Muscle layer of duodenum (tissue), 2 donors: ENCODE measurements around the gene INPP5A.
"Not testable (repeated sequence)": the region's sequence is repeated elsewhere in the genome, so short reads cannot be mapped to it uniquely, and the experiment has no call there.

Source experiments
- H3K27ac ChIP-seq: one replicate; pipeline ENCODE4 v1.7.0; 2013; ENCODE audit warnings: mild to moderate bottlenecking, low read length
- H3K27me3 ChIP-seq: one replicate; pipeline ENCODE4 v1.7.0; 2013; ENCODE audit warnings: low read depth, mild to moderate bottlenecking, control low read depth, low read length
- H3K36me3 ChIP-seq, 2 donors: one replicate each; pipeline ENCODE4 v1.7.0; 2013; ENCODE audit warnings: low read length in 2 of 2, control low read depth in 1 of 2, mild to moderate bottlenecking in 1 of 2; ENCODE audit not compliant: insufficient read depth in 2 of 2, control insufficient read depth in 1 of 2
- H3K4me1 ChIP-seq, 2 donors: one replicate each; pipeline ENCODE4 v1.7.0; 2013; ENCODE audit warnings: low read length in 2 of 2, mild to moderate bottlenecking in 2 of 2, control low read depth in 1 of 2, moderate library complexity in 1 of 2; ENCODE audit not compliant: insufficient read depth in 2 of 2, control insufficient read depth in 1 of 2
- H3K4me3 ChIP-seq, 2 donors: one replicate each; pipeline ENCODE4 v1.7.0; 2013; ENCODE audit warnings: low read length in 2 of 2, low read depth in 1 of 2, mild to moderate bottlenecking in 1 of 2
- H3K9me3 ChIP-seq, 2 donors: one replicate each; pipeline ENCODE4 v1.7.0; 2013; ENCODE audit warnings: low read length in 2 of 2, control low read depth in 1 of 2, mild to moderate bottlenecking in 1 of 2; ENCODE audit not compliant: control insufficient read depth in 1 of 2
- donor health status: healthy.

Gene INPP5A

DNA sequence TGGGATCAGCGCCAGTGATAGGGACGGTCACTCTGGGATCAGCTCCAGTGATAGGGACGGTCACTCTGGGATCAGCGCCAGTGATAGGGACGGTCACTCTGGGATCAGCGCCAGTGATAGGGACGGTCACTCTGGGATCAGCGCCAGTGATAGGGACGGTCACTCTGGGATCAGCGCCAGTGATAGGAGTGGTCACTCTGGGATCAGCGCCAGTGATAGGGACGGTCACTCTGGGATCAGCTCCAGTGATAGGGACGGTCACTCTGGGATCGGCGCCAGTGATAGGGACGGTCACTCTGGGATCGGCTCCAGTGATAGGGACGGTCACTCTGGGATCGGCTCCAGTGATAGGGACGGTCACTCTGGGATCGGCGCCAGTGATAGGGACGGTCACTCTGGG, 32.0 kb upstream of the INPP5A start:
- H3K4me1 ChIP-seq = peaks cover 0 to 13% of the 10 kb centered on the region in 2 donors
- H3K27ac ChIP-seq, H3K36me3 ChIP-seq, H3K9me3 ChIP-seq, H3K27me3 ChIP-seq, H3K4me3 ChIP-seq: not testable (repeated sequence)

DNA sequence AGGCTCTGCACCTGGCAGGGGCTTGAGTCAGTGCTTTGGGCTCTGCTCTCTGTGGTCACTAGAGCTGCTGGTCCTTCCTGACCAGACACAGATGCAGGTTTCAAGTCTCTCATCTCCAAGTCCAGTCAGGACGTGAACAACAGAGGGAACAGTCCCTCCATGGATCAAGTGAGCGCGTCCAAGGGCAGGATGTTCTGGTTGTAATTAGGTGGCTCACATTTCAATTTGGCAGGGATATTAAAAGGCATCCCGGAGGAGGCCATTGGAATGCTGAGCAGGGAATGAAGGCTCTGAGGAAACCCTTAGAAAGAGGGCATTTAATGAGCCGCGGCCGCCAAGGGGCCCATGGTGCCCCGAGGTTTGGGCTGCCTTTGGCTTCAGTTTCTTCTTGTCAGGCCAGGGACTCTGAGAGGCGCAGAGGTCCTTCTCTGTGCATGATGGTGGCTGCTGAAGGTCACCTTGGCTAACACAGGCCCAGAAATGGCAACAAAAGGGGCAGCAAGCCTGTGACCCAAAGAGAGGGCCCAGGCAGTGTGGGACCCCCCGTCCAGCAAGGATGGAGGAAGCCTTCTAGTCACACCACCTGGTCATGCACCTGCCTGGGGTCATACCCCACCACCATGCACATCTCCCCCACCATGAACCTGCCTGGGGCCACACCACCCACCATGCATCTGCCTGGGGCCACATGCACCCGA, 30.7 kb upstream of the INPP5A start:
- no peaks in the 10 kb centered on the region for H3K36me3 ChIP-seq
- no peaks in the 10 kb centered on the region for H3K9me3 ChIP-seq
- H3K4me1 ChIP-seq = peaks cover 0 to 13% of the 10 kb centered on the region in 2 donors
- no peak overlapping the region for H3K27ac ChIP-seq
- H3K4me3 ChIP-seq = no peak overlapping the region
- H3K27me3 ChIP-seq = no peaks in the 10 kb centered on the region

DNA sequence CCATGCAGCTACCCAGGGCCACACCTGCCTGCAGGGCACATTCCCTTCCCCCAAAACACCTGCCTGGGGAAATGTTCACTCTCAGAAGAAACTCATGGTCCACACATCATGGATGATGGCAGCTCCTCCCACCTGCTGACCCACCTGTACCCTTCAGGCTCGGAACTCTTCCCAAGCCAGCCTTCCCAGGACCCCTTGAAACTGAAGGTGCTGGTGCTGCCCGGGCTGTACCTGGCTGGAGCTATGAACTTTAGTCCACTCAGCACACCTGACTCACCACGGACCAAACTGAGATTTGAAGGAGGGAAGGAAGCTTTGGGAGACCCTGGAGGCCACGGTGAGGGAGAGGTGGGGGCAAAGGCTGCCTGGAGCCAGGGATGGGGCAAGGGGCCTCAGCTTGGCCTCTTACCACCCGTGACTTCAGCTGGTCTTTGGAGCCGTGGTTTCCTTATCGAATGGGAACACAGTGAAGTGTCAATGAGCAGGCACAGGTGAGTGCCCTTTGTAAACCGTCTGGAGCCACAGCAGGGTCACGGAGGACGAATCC, 30.1 kb upstream of the INPP5A start:
- Histone ChIP-seq H3K36me3 (no peaks in the 10 kb centered on the region), H3K27ac (no peak overlapping the region), H3K27me3 (no peaks in the 10 kb centered on the region), H3K4me1 (peaks cover 0 to 13% of the 10 kb centered on the region in 2 donors), H3K9me3 (no peaks in the 10 kb centered on the region), H3K4me3 (no peak overlapping the region)

DNA sequence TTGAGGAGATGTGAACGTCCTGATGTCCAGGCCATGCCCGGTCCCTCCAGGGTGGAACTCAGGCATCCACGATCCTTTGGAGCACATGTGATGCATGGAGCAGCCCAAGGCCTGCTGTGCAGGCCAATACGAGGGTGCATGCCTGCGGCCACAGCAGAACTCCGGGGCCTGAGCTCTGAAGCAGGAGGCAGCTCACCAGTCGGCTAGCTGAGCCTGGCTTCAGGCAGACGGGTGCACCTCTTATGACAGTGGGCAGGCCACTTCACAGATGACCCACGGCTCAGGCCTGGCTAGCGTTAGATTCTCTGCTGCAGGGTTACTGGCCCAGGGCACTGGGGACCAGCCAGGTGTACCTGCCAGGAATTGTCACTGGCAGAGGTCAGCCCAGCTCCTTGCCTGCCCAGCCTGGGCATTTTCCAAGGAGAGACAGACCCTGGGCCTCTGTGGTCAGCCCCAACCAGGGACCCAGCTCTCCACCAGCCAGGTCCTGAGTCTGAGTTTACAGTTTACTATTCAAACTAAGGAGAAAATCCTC, 29.6 kb upstream of the INPP5A start:
- no peaks in the 10 kb centered on the region for H3K9me3 ChIP-seq
- H3K4me3 ChIP-seq = no peak overlapping the region
- no peaks in the 10 kb centered on the region for H3K27me3 ChIP-seq
- no peaks in the 10 kb centered on the region for H3K36me3 ChIP-seq
- peaks cover 0 to 13% of the 10 kb centered on the region in 2 donors for H3K4me1 ChIP-seq
- no peak overlapping the region for H3K27ac ChIP-seq

DNA sequence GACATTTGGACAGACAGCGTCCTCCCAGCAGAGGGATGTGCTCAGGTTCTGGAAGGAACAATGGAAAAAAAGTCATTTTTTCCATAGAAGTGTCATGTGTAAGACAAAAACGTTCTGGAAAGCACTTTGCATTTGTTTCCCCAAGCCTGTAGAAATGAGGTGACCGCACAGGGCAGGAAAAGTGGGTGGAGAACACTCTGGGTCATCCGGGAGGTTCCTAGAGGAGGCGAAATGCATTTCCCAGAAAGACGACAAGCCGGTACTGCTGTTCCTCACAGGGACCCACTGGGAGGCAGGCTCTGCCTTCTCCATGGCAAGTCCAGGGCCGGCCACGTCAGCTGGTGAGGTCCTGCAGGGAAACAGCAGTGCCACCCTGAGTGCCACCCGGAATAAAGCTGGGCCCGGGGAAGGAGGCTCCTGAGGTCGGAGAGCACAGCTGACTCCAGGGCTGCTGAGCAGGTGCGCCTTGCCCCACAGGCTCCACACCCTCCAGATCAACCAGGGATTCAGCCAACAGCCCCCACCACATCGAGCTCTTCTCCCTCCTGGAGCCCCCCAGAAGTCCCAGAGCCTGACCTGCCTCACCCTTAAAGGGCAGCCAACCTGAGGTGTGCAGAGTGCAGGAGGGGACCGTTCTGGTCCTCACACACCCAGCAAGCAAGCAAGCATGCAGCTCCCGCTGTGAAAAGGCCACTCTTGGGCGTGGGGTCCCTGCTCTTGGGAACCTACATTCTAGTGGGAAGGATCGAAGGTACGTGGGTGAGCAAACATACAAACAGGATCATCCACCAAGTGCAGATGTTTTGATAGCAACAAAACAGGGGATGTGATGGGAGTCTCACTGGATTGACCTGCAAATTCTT, 28.8 kb upstream of the INPP5A start:
- Histone ChIP-seq H3K27me3 (no peaks in the 10 kb centered on the region), H3K4me3 (no peak overlapping the region), H3K27ac (no peak overlapping the region), H3K36me3 (no peaks in the 10 kb centered on the region), H3K4me1 (peaks cover 0 to 13% of the 10 kb centered on the region in 2 donors), H3K9me3 (no peaks in the 10 kb centered on the region)

DNA sequence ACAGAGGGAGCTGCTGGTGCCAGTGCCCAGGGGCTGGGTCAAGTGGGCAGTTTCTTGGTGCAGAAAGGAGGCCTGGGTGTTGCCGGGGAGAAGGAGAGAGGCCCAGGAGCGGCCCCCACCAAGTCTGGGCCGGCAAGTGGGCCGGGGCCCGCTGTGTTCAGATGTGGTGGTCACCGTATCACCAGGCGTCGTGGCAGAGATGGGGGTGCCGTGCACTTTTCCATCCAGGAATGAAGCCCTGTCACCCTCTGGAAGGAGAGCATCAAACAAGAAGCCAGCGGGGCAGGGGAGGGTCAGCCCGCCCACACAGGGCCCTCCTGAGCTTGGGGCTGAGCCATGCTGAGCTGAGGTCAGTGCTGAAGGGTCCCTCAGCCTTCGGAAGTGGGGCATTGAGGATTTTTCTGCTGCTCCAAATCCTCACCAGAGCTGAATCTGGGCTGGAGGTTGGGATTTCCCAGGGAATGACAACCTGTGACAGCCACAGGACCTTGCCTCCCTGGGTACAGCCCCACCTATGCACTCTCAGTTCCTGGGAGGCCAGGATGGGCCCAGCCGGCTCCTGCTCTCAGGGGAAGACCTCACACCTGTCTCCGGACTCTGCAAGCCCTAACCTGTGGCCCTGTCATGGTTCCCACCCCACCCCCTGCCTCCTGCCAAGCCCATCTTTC, 27.9 kb upstream of the INPP5A start:
- no peak overlapping the region for H3K4me3 ChIP-seq
- no peaks in the 10 kb centered on the region for H3K36me3 ChIP-seq
- no peaks in the 10 kb centered on the region for H3K9me3 ChIP-seq
- no peak overlapping the region for H3K27ac ChIP-seq
- H3K4me1 ChIP-seq = peaks cover 0 to 13% of the 10 kb centered on the region in 2 donors
- H3K27me3 ChIP-seq = no peaks in the 10 kb centered on the region

DNA sequence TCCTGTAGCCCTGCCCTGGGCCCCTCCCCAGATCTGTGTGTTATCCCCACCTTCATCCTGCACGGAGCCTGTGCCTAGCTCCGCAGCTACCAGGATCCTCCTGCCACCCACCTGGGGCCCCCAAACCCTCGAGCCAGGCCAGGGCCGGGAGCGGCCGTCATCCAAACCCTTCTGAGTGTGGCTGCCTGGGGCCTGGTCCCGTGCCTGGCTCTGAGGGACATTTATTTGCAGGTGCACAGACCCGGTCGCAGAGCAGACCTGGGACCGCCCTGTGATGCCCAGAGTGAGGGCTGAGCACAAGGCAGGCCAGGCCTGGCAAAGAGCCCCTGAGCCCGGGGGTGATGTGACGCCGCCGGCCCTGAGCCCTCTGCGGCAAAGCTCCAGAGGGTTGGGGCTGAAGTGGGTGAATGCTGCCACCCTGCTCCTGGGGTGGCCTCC, 27.4 kb upstream of the INPP5A start:
- H3K9me3 ChIP-seq = no peaks in the 10 kb centered on the region
- H3K27ac ChIP-seq = no peak overlapping the region
- no peak overlapping the region for H3K4me3 ChIP-seq
- H3K27me3 ChIP-seq = no peaks in the 10 kb centered on the region
- H3K36me3 ChIP-seq = no peaks in the 10 kb centered on the region
- peaks cover 0 to 17% of the 10 kb centered on the region in 2 donors for H3K4me1 ChIP-seq

DNA sequence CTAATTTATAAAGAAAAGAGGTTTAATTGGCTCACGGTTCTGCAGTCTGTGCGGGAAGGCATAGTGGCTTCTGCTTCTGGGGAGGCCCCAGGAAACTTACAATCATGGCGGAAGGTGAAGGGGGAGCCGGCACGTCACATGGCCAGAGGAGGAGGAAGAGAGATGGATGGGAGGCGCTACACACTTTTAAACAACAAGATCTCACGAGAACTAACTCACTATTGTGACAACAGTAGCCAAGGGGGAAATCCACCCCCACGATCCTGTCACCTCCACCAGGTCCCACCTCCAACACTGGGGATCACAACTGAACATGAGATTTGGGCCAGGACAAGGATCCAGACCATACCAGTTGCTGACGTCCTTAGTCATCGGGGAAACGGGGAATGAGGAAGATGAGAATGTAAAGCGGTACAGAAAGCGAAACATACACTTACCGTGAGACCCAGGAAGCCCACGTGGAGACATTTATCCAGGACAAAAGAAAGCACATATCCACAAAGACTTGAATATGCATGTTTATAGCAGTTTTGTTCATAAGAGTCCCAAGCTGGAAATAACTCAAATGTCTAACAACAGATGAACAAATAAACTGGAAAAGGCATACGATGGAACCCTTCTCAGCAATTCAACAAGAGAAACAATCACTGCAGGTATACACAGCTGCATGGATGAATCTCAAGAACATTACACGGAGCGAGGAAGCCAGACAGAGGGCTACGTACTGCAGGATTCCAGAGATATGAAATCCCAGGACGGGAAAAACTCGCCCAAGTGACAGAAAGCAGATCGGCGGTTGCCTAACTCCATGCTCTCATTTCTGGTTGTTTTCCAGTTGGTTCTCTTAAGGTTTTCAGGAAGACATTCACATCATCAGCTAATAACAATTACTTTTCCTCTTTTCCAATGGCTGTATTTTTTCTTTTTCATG, 26.2 kb upstream of the INPP5A start:
- Histone ChIP-seq H3K9me3 (no peaks in the 10 kb centered on the region), H3K27me3 (no peaks in the 10 kb centered on the region), H3K36me3 (no peaks in the 10 kb centered on the region), H3K4me3 (no peak overlapping the region), H3K4me1 (peaks cover 2 to 26% of the 10 kb centered on the region in 2 donors), H3K27ac (no peak overlapping the region)

DNA sequence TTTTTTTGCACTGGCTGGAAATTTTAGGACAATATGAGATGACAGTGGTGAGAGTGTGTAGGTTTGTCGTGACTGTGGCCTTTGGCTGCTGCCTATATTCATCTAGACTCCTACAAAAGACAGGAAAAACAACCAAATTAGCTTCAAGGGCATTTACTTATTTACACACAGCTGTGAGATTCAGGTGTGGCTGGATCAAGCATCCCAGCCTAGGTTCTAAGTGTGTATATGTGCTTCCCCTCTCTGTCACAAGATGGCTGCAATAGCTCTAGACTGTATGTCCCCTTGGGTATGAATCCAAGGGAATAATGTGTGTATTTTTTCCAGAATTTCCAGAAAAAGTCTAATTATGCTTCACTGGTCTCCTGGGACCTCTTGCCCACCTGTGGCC, 25.5 kb upstream of the INPP5A start:
- Histone ChIP-seq H3K9me3 (no peaks in the 10 kb centered on the region), H3K27ac (peak overlapping the region; percentile 4), H3K4me3 (no peak overlapping the region), H3K36me3 (no peaks in the 10 kb centered on the region), H3K27me3 (no peaks in the 10 kb centered on the region), H3K4me1 (peaks cover 7 to 33% of the 10 kb centered on the region in 2 donors)

DNA sequence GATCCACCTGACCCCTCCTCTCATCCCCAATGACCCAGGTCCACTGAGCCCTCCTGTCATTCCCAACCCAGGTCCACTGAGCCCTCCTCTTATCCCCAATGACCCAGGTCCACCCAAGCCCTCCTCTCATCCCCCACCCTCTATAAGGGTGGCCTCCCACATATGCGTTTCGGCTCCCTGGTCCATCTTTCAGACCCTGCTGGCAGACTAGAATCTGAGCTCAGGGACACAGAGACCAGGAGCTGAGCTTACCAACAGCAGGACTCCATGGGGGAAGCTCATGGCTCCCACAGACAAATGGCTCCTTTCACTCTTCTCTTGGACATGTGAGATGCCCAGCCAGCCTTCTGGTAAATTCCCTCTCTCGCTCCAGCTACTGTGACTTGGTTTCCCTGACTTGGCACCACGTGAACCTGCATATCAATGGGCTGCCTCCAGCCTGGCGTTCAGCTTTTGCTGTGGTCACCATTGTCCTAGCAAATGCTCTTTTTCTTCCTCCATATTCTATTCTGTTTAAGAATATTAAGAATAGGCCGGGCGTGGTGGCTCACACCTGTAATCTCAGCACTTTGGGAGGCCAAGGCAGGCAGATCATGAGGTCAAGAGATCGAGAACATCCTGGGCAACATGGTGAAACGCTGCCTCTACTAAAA, 24.8 kb upstream of the INPP5A start:
- no peak overlapping the region for H3K27ac ChIP-seq
- H3K27me3 ChIP-seq = no peaks in the 10 kb centered on the region

More for the DNA sequence above, 24.8 kb upstream of the INPP5A start:
- Histone ChIP-seq H3K4me1 (peaks cover 10 to 39% of the 10 kb centered on the region in 2 donors), H3K36me3 (no peaks in the 10 kb centered on the region), H3K4me3 (no peak overlapping the region), H3K9me3 (no peaks in the 10 kb centered on the region)
